H1 (cell line): ENCODE measurements around the gene RREB1. TPM values are rescaled to one million over a fixed set of nuclear protein-coding genes. Genes with fewer than 3 reads are reported as not detected.

Experiments
- CTCF ChIA-PET: fragments of 300-600 bp; sonication (Branson Sonifier 250); formaldehyde crosslinking; loops from one replicate; lab custom pipeline; 2021; ENCODE audit not compliant: partially characterized antibody; lab: Charles Lee
- POLR2A ChIA-PET: fragments of 300-600 bp; sonication (Branson Sonifier 250); formaldehyde crosslinking; loops from one replicate; lab custom pipeline; 2021; ENCODE audit warnings: inconsistent platforms; ENCODE audit not compliant: partially characterized antibody; lab: Charles Lee
- DNase-seq, 2 experiments: peaks; one replicate each; pipeline versions ENCODE4 v3.0.0 to v3.0.0-alpha.2; 2010 to 2022; ENCODE audit warnings: low spot score in 2 of 2, low read depth in 1 of 2, mixed read lengths in 1 of 2
- FAIRE-seq: peaks from 2 replicates; lab custom pipeline; 2011; peaks lifted over from hg19 to GRCh38; lab: Jason Lieb, UNC
- H2AFZ ChIP-seq: 2 replicates; pipeline ENCODE4 v1.8.1; 2012; ENCODE audit warnings: low read length, inconsistent platforms
- H2AK5ac ChIP-seq: 2 replicates; pipeline ENCODE4 v1.6.1; 2013; ENCODE audit warnings: low read depth, low read length
- H2BK120ac ChIP-seq: replicated peaks from 2 replicates; pipeline ENCODE3; 2013; ENCODE audit warnings: low read depth, low read length, inconsistent platforms
- H2BK12ac ChIP-seq: 2 replicates; pipeline ENCODE4 v1.6.1; 2013; ENCODE audit warnings: low read depth, low read length
- H2BK15ac ChIP-seq: 2 replicates; pipeline ENCODE4 v1.6.1; 2013; ENCODE audit warnings: low read length
- H2BK20ac ChIP-seq: 2 replicates; pipeline ENCODE4 v1.6.1; 2013; ENCODE audit warnings: low read length
- H2BK5ac ChIP-seq: 2 replicates; pipeline ENCODE4 v1.6.1; 2013; ENCODE audit warnings: low read depth, low read length
- H3K14ac ChIP-seq: 2 replicates; pipeline ENCODE4 v1.6.1; 2013; ENCODE audit warnings: inconsistent platforms; ENCODE audit not compliant: insufficient read length
- H3K18ac ChIP-seq: 2 replicates; pipeline ENCODE4 v1.6.1; 2013; ENCODE audit warnings: low read length; ENCODE audit errors: extremely low read depth
- H3K23ac ChIP-seq: 2 replicates; pipeline ENCODE4 v1.6.1; 2013; ENCODE audit warnings: inconsistent platforms; ENCODE audit not compliant: insufficient read length
- H3K23me2 ChIP-seq: 2 replicates; pipeline ENCODE4 v1.6.1; 2013; ENCODE audit warnings: low read depth, low read length
- H3K27ac ChIP-seq: 2 replicates; pipeline ENCODE4 v1.6.1; 2011; ENCODE audit warnings: low read depth, low read length, inconsistent platforms
- H3K27me3 ChIP-seq, 4 experiments: replicated peaks in 1 of 4; 1 replicate in 1 of 4; 2 replicates in 3 of 4; pipeline versions ENCODE4 v1.6.1 to v1.8.1; 2011 to 2013; ENCODE audit warnings: low read length in 3 of 4, mild to moderate bottlenecking in 3 of 4, inconsistent platforms in 2 of 4, mixed read lengths in 2 of 4, moderate library complexity in 1 of 4; ENCODE audit not compliant: control insufficient read depth in 3 of 4, insufficient read depth in 3 of 4; ENCODE audit errors: extremely low read depth in 1 of 4
- H3K36me3 ChIP-seq, 4 experiments: 2 replicates each; pipeline versions ENCODE4 v1.6.1 to v1.8.1; 2011 to 2013; ENCODE audit warnings: mild to moderate bottlenecking in 4 of 4, low read length in 3 of 4, moderate library complexity in 2 of 4, control low read depth in 1 of 4, inconsistent platforms in 1 of 4; ENCODE audit not compliant: insufficient read depth in 4 of 4, control insufficient read depth in 2 of 4
- H3K4ac ChIP-seq: replicated peaks from 2 replicates; pipeline ENCODE3; 2013; ENCODE audit warnings: low read length, low read depth, mixed read lengths, inconsistent platforms; ENCODE audit not compliant: insufficient read length
- H3K4me1 ChIP-seq, 4 experiments: replicated peaks in 1 of 4; 1 replicate in 1 of 4; 2 replicates in 3 of 4; pipeline versions ENCODE4 v1.6.1 to v1.8.1; 2011 to 2013; ENCODE audit warnings: low read length in 3 of 4, inconsistent platforms in 2 of 4, mixed read lengths in 1 of 4; ENCODE audit not compliant: insufficient read depth in 4 of 4, control insufficient read depth in 3 of 4
- H3K4me2 ChIP-seq, 2 experiments: 2 replicates each; pipeline versions ENCODE4 v1.6.1 to v1.8.1; 2011 to 2013; ENCODE audit warnings: low read depth in 2 of 2, low read length in 2 of 2, control low read depth in 1 of 2, inconsistent platforms in 1 of 2, mild to moderate bottlenecking in 1 of 2; ENCODE audit not compliant: insufficient read depth in 1 of 2
- H3K4me3 ChIP-seq, 4 experiments: fragments of 200-600, 300-600 bp in 1 of 4; sonication (generic), shearing (Covaris generic), sonication (Bioruptor Twin) in 1 of 4; 2 replicates each; pipeline versions ENCODE4 v1.5.1 to v1.8.1; 2011 to 2016; ENCODE audit warnings: low read length in 4 of 4, low read depth in 3 of 4, control low read depth in 2 of 4, inconsistent platforms in 2 of 4, mild to moderate bottlenecking in 2 of 4, mixed read lengths in 1 of 4, moderate library complexity in 1 of 4; ENCODE audit not compliant: insufficient read depth in 2 of 4; ENCODE audit errors: extremely low read depth in 1 of 4
- H3K56ac ChIP-seq: replicated peaks from 2 replicates; pipeline ENCODE3; 2013; ENCODE audit warnings: low read depth, mild to moderate bottlenecking, mixed read lengths, low read length, inconsistent platforms; ENCODE audit not compliant: insufficient read length
- H3K79me1 ChIP-seq: 2 replicates; pipeline ENCODE4 v1.6.1; 2013; ENCODE audit warnings: low read depth, low read length, control low read depth
- H3K79me2 ChIP-seq, 2 experiments: 2 replicates each; pipeline versions ENCODE4 v1.6.1 to v1.8.1; 2012 to 2013; ENCODE audit warnings: low read length in 2 of 2, mild to moderate bottlenecking in 2 of 2, inconsistent platforms in 1 of 2; ENCODE audit not compliant: insufficient read depth in 2 of 2, control insufficient read depth in 1 of 2
- H3K9ac ChIP-seq, 4 experiments: replicated peaks in 1 of 4; 1 replicate in 1 of 4; 2 replicates in 3 of 4; pipeline versions ENCODE4 v1.6.1 to v1.8.1; 2011 to 2013; ENCODE audit warnings: low read depth in 3 of 4, low read length in 3 of 4, control low read depth in 2 of 4, mild to moderate bottlenecking in 2 of 4, moderate library complexity in 2 of 4, inconsistent platforms in 1 of 4; ENCODE audit errors: extremely low read depth in 1 of 4
- H3K9me3 ChIP-seq, 2 experiments: 2 replicates each; pipeline versions ENCODE4 v1.6.1 to v1.8.1; 2012 to 2013; ENCODE audit warnings: mild to moderate bottlenecking in 2 of 2, moderate library complexity in 2 of 2, control low read depth in 1 of 2, inconsistent platforms in 1 of 2, low read depth in 1 of 2, low read length in 1 of 2, mixed read lengths in 1 of 2; ENCODE audit not compliant: insufficient read depth in 2 of 2
- H4K20me1 ChIP-seq, 2 experiments: replicated peaks in 1 of 2; 2 replicates each; pipeline versions ENCODE3 to v1.8.1; 2011 to 2013; ENCODE audit warnings: inconsistent platforms in 2 of 2, low read length in 2 of 2, mild to moderate bottlenecking in 1 of 2; ENCODE audit not compliant: insufficient read depth in 2 of 2, control insufficient read depth in 1 of 2
- H4K5ac ChIP-seq: 2 replicates; pipeline ENCODE4 v1.6.1; 2013; ENCODE audit warnings: low read length, low read depth, mixed read lengths, inconsistent platforms; ENCODE audit not compliant: insufficient read length
- H4K8ac ChIP-seq: 2 replicates; pipeline ENCODE4 v1.8.0; 2013; ENCODE audit warnings: mild to moderate bottlenecking, moderate library complexity, low read length, inconsistent platforms; ENCODE audit not compliant: insufficient read depth; ENCODE audit errors: extremely low read depth
- H4K91ac ChIP-seq: replicated peaks from 2 replicates; pipeline ENCODE3; 2013; ENCODE audit warnings: low read length, mixed read lengths, inconsistent platforms; ENCODE audit not compliant: insufficient read length
- CREB1 ChIP-seq: IDR thresholded peaks from 2 replicates; pipeline ENCODE4 v1.6.1; 2012; ENCODE audit warnings: inconsistent platforms
- CTCF ChIP-seq, 3 experiments: IDR thresholded peaks; 1 replicate in 2 of 3; 2 replicates in 1 of 3; pipeline versions ENCODE4 v1.5.1 to v1.6.1; 2011; ENCODE audit warnings: low read length in 3 of 3, mild to moderate bottlenecking in 3 of 3, inconsistent platforms in 2 of 3, low read depth in 1 of 3, moderate library complexity in 1 of 3; ENCODE audit not compliant: insufficient read depth in 1 of 3; ENCODE audit errors: control extremely low read depth in 1 of 3
- GABPA ChIP-seq: IDR thresholded peaks from 2 replicates; pipeline ENCODE4 v1.6.1; 2011; ENCODE audit warnings: mild to moderate bottlenecking, low read length, moderate library complexity, borderline replicate concordance; ENCODE audit not compliant: insufficient read depth
- HDAC6 ChIP-seq: IDR thresholded peaks from one replicate; pipeline ENCODE4 v1.7.1; 2012; ENCODE audit warnings: low read depth, mild to moderate bottlenecking, inconsistent platforms, low read length, moderate library complexity
- JUN ChIP-seq: IDR thresholded peaks from 2 replicates; pipeline ENCODE4 v1.6.1; 2011; ENCODE audit warnings: low read depth, mild to moderate bottlenecking, improper control_type of control experiment, low read length
- KDM4A ChIP-seq: IDR thresholded peaks from one replicate; pipeline ENCODE4 v1.7.1; 2012; ENCODE audit warnings: low read depth, mild to moderate bottlenecking, moderate library complexity, low read length, inconsistent platforms; ENCODE audit not compliant: severe bottlenecking
- MAFK ChIP-seq: IDR thresholded peaks from 2 replicates; pipeline ENCODE4 v1.6.1; 2012; ENCODE audit warnings: low read depth, mild to moderate bottlenecking, improper control_type of control experiment, low read length
- POU5F1 ChIP-seq: IDR thresholded peaks from 2 replicates; pipeline ENCODE4 v1.6.1; 2011; ENCODE audit warnings: low read depth, mild to moderate bottlenecking, low read length, moderate library complexity
- SP1 ChIP-seq: IDR thresholded peaks from 2 replicates; pipeline ENCODE4 v1.6.1; 2011; ENCODE audit warnings: low read depth, low read length
- SP4 ChIP-seq: IDR thresholded peaks from 2 replicates; pipeline ENCODE4 v1.6.1; 2012; ENCODE audit warnings: low read length, inconsistent platforms
- SUZ12 ChIP-seq: fragments of 200-600 bp; sonication (generic); IDR thresholded peaks from 2 replicates; pipeline ENCODE4 v1.6.1; 2012; ENCODE audit warnings: mild to moderate bottlenecking, inconsistent platforms, low read length, moderate library complexity, mixed read lengths
- TAF1 ChIP-seq: IDR thresholded peaks from 2 replicates; pipeline ENCODE4 v1.6.1; 2011; ENCODE audit warnings: mild to moderate bottlenecking, low read depth, low read length
- WGBS, 2 experiments: shearing (Covaris generic) in 1 of 2; methylation state at CpG; one replicate each; pipeline versions ENCODE4 v1.1.6 to v1.1.7; 2013 to 2015; ENCODE audit warnings: low lambda C conversion rate in 2 of 2, mixed read lengths in 2 of 2, inconsistent platforms in 1 of 2, low coverage in 1 of 2, missing lambda C conversion rate in 1 of 2; ENCODE audit not compliant: insufficient replicate concordance in 2 of 2, insufficient coverage in 1 of 2, insufficient read length in 1 of 2; ENCODE audit errors: extremely low coverage in 1 of 2, missing lambda C conversion rate in 1 of 2; 5-methylcytosine and 5-hydroxymethylcytosine counted together
- polyA plus RNA-seq, 7 experiments: library from polyadenylated mRNA; depleted of rRNA in 3 of 7; stranded (reverse) in 5 of 7; unstranded in 2 of 7; fragments of >200 nt in 5 of 7; fragments of 200-250 nt in 2 of 7; gene quantifications; 1 replicate in 5 of 7; 2 replicates in 1 of 7; 4 replicates in 1 of 7; pipeline versions ENCODE4 v1.2.1 to v1.2.3, GENCODE V29; 2011 to 2013; ENCODE audit warnings: missing spikeins in 2 of 7, mixed read lengths in 2 of 7
- total RNA-seq: library from RNA; stranded (reverse); fragmentation: NEBNext Ultra II Directional; extraction: Animal tissue kit (Norgen Biotek cat#: 25700); gene quantifications from 2 replicates; pipeline ENCODE4 v1.2.1, GENCODE V29; 2021

The RREB1 gene
- total and polyA plus RNA-seq, 2 of the 8 experiments (the other 6 are each of a cell fraction or from before 2014, with no cell fraction given) = 3.9 to 34.7 TPM

DNA sequence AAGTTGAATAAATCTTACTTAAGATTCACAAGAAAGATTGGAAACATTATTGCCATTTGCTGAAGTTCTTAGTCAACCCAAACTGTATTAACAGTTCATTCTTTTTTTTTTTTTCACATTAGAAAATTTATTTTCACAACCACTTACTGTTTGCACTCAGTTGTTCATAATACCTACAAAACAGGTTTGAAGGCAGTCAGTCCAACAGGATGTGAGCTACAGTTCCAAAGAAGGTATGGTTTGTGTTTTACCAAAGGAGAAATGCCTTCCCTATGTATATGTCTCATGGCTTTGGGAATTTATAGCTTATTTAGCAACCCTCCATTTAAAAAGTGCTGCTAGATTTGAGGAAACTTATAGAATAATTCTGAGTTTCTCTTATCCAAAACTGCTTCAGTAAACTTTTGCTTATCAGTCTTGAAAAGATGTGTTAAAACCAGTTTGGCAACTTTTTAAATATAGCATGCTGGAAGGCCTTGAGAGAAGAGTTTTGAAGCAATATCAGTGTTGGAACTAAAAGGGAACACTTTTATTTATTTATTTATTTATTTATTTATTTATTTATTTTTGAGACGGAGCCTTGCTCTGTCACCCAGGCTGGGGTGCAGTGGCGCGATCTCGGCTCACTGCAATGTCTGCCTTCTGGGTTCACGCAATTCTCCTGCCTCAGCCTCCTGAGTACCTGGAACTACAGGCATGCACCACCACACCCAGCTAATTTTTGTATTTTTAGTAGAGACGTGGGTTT, 46.8 kb upstream of the RREB1 start:
- Histone ChIP-seq H3K27ac (no peak overlapping the region), H2BK120ac (no peak overlapping the region), H3K4me3 (no peak overlapping the region), H3K4me1 (no peaks in the 10 kb centered on the region), H2BK5ac (no peak overlapping the region), H3K18ac (no peak overlapping the region), H3K4me2 (no peak overlapping the region), H3K36me3 (no peaks in the 10 kb centered on the region), H4K8ac (no peak overlapping the region), H3K56ac (no peak overlapping the region), H3K9ac (no peak overlapping the region), H2BK12ac (no peak overlapping the region), H3K79me2 (no peaks in the 10 kb centered on the region), H3K23me2 (no peaks in the 10 kb centered on the region), H2BK15ac (no peak overlapping the region), H4K20me1 (no peaks in the 10 kb centered on the region), H3K79me1 (no peaks in the 10 kb centered on the region), H2BK20ac (no peak overlapping the region), H3K23ac (no peak overlapping the region), H4K91ac (no peak overlapping the region), H3K14ac (no peak overlapping the region), H3K9me3 (no peaks in the 10 kb centered on the region), H2AK5ac (no peak overlapping the region), H3K27me3 (no peaks in the 10 kb centered on the region), H3K4ac (no peak overlapping the region), H4K5ac (no peak overlapping the region), H2AFZ (no peak overlapping the region)
- ChIA-PET CTCF (interaction anchor here (0.6 kb wide), 1 partner anchor 178 kb away, joined by 3 read pairs; no protein-coding TSS in a partner anchor), POLR2A (no interaction called here)
- DNase-seq (no peak), FAIRE-seq (no peak)
- WGBS, 2 experiments = 91% methylated on average over 6 of the region's 6 CpGs; no CpG with 5 or more reads in 1 of the 2 experiments
- TF ChIP-seq CREB1 (no peak), JUN (no peak), KDM4A (no peak), TAF1 (no peak), SP1 (no peak), SP4 (no peak), POU5F1 (no peak), GABPA (no peak), MAFK (no peak), CTCF (IDR thresholded peaks at IDR 0.05; ENCODE audit: control extremely low read depth in 1 of 3, insufficient read depth in 1 of 3, low read depth in 1 of 3, low read length in 3 of 3) (no peak), SUZ12 (no peak), HDAC6 (no peak)
